GM21423 (cell line): ENCODE measurements around the gene CDR2.
A peak's percentile ranks its signal among the peaks of the same experiment; 100 is the strongest.
"Not testable (repeated sequence)": the region's sequence is repeated elsewhere in the genome, so short reads cannot be mapped to it uniquely, and the experiment has no call there.

ENCODE experiments used
- ATAC-seq: cut with Tn5 transposase; IDR thresholded peaks from one replicate; pipeline ENCODE4 v1.9.1; 2021; ENCODE audit warnings: mild to moderate bottlenecking, moderate library complexity; ENCODE audit not compliant: unreplicated experiment

CDR2 gene

GRCh38 chr16:22311520-22311919 is 62.9 kb downstream of the CDR2 start:
- ATAC-seq = no peak

- no peak for ATAC-seq
Observed at GRCh38 chr16:22308824-22309520, 65.4 kb downstream of the CDR2 start.

- no peak for ATAC-seq
Observed at GRCh38 chr16:22307838-22308237, 66.6 kb downstream of the CDR2 start.

GRCh38 chr16:22306788-22307187 is 67.6 kb downstream of the CDR2 start:
- ATAC-seq = no peak

DNA sequence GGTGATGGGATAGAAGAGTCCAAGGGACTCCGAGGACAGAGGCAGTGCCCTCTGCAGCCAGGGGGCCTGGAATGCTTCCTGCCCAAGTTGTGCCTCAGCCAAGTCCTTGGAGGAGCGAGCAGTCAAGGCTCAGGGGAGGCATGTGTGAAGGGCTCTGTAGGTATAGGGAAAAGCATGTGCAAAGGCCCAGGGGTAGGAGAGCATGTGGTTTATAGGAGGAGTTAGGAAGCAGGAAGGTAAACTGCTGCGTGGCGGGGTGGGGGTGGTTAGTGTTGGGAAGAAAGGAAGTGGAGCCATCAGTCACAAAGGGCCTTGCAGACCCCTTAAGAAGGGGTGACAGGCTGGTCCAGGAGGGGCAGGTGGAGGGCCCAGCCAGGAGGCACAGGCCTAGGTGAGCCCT is 70.0 kb downstream of the CDR2 start:
- ATAC-seq = no peak

DNA sequence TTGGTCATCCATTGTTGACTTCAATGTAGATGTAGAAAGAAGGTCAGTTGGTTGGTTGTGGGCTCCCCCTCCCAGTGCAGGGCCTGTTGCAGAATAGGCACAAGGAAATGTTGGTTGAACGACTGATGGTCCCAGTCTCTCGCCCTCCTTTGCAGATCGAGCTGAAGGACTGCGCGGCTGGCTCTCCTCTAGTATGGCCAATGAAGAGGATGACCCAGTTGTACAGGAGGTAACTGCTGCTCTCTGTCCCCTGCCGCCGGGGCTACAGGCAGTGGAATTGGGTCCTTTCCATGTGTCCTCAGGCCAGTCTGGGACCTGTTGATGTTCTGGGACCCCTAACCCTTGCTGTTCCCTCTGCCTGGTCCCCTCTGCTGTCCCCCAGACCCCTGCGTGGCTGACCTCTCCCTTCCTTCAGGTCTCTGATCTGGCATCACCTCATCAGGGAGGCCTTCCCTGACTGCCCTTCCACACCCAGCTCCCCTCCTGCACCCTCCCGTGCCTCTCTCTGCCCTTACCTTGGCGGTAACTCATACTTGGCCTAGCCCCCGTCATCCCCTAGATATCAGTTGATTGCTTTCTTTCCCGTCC is 71.5 kb downstream of the CDR2 start:
- no peak for ATAC-seq

GRCh38 chr16:22301423-22301822 is 73.0 kb downstream of the CDR2 start:
- not testable (repeated sequence) for ATAC-seq

DNA sequence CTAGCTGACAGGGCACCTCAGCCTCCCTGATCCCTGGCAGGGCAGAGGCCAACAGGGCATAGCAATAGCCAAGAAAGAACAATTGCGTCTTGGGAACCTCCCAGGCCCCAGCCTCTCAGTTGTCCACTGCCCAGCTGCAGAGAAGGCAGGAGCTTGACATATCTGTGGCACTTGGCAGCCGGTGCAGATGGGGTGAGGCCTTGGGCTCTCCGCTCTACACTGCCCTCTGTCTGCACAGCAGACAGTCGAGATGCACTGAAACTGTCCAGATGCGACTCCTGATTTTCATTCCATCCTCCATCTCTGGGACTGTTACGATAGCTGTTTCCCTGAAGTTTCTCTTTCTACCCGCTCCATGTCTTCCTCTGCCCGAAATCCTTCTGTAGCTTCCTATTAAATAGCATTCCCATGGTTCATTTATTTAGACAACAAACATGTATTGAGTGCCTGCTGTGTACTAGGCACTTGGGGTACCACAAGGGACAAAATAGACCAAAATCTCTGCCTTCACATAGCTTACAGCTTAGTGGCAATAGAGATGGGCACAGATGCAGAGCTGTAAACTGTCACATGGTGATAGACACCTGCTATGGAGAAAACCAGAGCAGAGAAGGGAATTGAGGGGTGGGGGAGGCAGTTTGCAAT is 73.9 kb downstream of the CDR2 start:
- no peak for ATAC-seq

DNA sequence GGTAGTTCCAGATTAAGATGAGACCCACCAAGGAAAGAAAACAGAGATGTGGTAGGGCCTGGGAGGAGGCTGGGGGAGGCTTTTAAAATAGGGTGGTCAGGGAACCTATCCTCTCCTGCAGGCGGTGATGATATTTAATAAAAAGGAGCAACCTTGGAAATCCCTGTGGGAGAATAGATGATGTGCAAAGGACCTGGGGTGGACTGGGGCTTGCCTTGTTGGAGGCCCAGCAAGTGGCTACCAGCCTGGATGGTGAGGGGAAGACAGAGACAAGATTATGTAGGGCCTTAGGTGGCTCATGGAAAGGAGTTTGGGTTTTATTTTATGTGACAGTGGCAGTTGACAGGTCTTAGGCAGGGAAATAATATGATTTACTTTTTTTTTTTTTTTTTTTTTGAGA is 75.4 kb downstream of the CDR2 start:
- no peak for ATAC-seq

GRCh38 chr16:22297871-22298733 is 76.3 kb downstream of the CDR2 start:
- peak; percentile 24 for ATAC-seq

GRCh38 chr16:22297114-22297870 is 77.1 kb downstream of the CDR2 start, which contains the start of gene POLR3E:
Gene POLR3E (plus strand): TSS chr16:22297409. CDS start chr16:22302969, 5,560 bp downstream.
- ATAC-seq = peak; percentile 78

DNA sequence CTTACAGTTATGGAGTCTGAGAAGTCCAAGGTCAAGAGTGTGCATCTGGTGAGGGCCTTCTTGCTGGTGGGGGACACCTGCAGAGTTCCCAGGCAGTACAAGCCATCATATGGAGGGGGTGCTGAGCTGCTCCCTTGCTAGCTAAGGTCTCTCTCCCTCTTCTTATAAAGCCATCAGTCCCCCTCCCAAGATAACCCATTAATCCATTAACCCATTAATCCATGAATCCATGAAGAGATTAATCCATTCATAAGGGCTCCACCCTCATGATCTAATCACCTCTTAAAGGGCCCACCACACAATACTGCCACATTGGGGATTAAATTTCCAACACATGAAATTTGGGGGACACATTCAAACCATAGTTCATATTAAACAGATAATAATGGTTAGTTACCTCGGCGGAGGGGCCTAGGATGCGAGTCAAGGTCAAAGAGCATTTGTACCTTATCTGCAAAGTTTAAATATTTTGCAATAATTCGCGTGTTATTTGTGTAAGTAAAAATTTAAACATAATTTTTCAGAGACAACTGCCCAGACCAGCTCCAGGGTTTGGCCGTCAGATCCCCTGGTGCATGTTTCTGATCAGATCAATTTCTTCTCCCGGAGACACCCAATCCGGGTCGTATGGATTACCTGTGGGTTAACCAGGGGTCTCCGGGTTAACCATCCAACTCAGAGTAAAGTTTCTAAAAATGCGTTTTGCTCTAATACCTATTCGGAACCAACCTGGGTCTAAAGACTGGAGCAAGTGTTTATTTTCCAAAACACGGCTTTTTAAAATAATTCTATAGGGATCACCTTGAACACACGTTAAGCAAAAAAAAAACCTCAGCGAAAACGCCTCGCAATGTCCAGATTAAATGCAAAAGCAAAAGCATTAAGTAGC is 78.0 kb downstream of the CDR2 start:
- no peak for ATAC-seq
